Measurements from ENCODE around the gene SEMA6B.
A peak's percentile ranks its signal among the peaks of the same experiment; 100 is the strongest.
"Not testable (repeated sequence)": the region's sequence is repeated elsewhere in the genome, so short reads cannot be mapped to it uniquely, and the experiment has no call there.

SEMA6B gene

DNA sequence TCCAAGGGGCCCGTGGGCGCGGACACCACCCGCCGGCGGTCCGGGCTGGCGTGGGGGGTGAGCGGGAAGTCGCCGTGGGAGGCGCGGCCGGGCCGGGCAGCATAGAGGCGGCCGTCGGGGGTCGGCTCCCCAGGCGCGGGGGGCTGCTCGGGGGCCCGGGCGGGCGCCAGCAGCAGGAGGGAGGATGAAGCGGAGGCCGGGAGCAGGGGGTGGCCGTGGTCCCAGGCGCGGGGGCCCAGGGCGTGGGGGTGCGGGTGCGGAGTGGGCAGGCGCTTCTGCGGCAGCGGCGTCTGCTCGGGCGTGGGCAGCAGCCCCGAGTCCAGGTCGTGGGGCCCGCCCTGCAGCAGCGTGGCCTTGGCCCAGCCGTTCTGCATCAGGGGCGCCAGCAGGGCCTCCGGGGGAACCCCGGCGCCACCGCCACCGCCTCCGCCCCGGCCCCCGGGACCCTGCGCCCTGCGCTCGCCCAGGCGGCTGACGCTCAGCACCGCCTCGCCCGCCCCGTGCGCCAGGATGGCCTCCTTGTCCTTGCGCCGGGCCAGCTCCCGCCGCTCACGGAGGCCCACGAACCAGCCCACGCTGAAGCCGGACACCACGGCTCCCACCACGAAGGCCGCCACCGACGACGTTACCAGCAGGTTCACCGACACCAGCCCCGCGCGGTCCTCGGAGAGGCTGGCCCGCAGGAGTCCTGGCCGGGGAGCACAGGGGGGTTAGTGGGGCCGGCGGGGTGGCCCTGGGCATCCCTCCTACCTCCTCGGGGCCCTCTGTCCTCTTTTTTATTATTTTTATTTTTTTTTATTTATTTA lies 15.4 kb downstream of the SEMA6B start:
- DNase-seq, result no peak

DNA sequence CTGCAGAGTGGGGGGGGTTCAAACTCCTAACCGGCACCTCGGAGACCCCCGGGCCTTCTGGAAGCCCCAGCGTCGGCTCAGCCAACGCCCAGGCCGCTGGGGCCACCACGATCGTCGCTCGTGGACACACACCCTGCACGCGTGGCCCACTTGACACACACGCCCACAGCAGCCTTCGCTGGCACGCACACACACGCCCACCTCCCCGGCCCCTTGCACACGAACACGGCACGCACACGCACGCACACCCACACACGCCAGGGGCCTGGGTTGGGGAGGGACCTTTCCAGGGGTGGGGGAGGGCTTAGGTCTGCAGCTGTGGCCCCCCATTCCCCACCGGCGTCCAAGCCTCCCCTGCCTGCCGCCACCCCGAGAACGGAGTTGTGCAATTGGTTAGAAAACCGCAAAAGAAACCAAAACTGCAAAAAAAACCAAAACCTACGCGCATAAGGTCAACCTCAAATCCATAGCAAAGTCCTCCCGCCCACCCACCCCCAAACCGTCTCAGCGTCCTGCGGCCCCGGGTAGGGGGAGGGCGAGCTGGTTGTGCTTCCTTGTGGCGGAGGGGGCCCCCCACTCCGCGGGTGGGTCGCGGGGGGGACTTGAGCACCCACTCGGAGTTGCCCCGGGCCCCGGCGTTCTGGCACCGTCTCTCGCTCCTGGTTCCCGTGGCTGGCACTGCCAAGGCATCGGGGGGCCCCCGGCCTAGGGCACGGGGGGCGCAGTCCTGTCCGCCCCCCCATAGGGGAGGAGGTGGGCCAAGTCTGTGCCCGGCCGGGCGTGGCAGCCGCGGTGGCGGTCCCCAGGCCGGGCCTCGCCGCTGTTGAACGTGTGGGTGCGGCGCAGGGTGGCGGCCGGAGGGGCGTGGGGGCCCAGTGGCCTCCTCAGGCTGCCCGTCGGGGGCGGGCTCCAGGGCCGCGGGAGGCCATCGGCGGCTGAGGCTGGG lies 16.3 kb downstream of the SEMA6B start:
- DNase-seq, result no peak

- DNase-seq, result not testable (repeated sequence)
Measured at GRCh38 chr19:4541806-4542145, 17.7 kb downstream of the SEMA6B start.

GRCh38 chr19:4541114-4541805 lies 18.2 kb downstream of the SEMA6B start:
- no peak for DNase-seq

DNA sequence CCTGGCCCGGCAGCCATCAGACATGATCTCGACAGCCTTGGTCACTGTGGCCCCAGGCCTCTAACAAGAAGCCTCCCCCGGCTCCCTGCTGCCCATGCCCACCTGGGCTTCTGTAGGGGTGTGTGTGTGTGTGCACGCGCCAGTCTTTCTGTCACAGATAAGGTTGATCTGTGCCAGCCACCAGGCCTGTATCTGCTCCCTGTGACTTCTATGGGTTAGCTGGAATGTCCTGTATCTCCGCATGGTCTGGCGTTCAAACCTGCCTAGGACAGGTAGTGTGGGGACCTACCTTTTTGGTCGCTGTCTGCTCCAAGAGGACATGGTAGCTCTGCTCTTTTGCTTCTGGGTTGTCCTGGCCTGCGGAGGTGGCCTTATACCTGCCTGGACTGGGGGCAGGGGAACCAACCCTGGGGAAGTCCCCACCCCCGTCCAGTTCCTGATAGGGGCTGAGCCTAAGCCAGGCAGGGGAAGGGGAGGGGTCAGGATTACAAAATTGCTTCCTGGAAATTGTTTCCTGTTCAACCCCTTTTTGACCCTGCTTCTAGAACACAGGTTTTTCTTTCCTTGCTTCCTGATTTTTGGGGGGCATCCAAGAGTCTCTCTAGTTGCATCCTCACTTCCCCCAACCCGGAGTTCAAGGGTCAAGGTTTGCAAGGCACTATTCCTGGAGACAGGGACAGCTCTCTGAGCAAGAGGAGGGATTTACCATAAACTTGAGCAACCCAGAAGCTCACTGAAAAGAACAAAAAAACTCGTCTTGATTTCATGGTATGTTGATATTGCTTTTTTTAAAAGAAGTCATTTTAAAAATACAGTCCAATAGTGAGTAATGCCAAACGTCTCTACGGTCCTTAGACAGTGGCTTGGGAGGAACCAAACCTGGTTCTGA lies 19.5 kb downstream of the SEMA6B start, which contains the start of gene LRG1:
TSS of gene LRG1 (minus strand) at position 344 of the 889 bp plus-strand sequence. CDS start at position 321, 23 bp downstream.
- no peak for DNase-seq

- no peak for DNase-seq
Measured at GRCh38 chr19:4539169-4539692, 20.3 kb downstream of the SEMA6B start.

DNA sequence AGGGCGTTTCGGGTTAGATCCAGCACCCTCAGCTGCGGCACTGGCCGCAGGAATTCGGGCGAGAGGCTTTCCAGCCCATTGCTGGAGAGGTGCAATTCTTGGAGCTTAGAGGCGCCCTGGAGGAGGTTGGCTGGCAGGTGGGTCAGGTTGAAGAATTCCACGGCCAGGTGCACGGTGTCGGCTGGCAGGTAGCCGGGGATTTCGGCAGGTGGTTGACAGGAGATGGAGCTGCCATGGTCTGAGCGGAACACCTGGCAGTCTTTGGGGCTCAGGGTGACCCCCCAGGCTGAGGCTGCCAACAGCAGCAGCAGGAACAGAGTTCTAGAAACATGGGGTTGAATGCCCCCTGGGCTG lies 20.9 kb downstream of the SEMA6B start:
- no peak for DNase-seq

DNA sequence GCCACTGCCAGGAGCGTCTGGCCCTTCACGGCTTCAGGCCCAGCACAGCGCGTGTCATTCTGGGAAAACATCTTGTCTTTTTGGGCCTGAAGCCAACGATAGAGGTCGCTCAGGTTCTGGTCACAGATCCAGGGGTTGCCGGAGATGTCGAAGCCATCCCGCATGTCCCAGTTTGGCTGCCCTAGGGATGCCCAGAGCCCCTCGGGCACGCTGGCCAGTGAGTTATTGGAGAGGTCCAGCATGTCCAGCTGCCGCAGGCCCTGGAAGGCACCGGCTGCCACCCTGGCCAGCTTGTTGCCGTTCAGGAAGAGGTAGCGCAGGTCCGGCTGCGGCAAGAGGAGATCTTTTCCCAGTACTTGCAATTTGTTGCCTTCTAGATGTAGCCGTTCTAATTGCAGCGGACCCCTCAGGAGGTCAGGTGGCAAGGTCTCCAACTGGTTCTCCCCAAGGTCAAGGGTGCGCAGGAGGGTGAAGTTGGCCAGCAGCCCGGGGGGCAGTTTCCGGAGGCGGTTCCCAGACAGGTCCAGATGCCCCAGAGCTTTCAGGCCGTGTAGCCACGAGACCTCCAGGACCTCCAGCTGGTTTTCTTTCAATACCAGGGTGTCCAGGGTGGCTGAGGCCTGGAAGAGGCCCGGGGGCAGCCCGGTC lies 21.4 kb downstream of the SEMA6B start:
- no peak for DNase-seq

GRCh38 chr19:4536798-4537197 lies 22.7 kb downstream of the SEMA6B start:
- no peak for DNase-seq

GRCh38 chr19:4534836-4535658 lies 24.4 kb downstream of the SEMA6B start, which contains the start of gene PLIN5:
Gene PLIN5 (minus strand): TSS chr19:4535224. CDS start chr19:4534074, 1,150 bp downstream.
- peak; percentile 22 for DNase-seq

GRCh38 chr19:4533835-4534424 lies 25.6 kb downstream of the SEMA6B start:
- DNase-seq, result no peak

GRCh38 chr19:4533334-4533733 lies 26.1 kb downstream of the SEMA6B start:
- no peak for DNase-seq

- no peak for DNase-seq
Measured at GRCh38 chr19:4531562-4532165, 27.8 kb downstream of the SEMA6B start.

DNA sequence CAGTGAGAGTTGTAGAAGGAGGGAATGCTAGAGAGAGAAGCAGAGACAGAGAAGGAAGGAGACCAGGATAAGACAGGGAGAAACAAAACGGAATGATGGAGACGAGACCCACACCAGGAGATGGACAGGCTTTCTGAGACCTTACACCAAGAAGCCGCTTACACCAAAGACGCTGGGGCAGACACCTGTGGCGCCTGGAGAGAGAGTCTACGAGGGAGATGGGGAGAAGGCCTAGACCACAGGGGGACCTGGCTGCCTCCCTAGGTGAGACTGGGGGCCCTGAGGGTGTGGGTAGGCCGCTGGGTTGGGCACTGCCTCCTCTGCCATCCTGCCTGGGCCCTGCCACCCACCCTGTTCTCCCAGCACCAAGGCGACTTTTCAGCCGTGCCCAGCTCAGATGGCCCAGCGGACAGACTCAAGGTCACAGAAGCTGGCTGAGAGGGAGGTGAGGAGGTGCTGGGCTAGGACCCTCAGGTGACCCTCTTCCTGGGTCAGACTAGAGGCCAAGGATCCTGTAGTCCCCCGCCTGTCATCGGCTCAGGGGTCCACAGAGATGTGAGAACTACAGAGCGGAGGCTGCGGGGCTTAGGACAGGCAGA lies 29.5 kb downstream of the SEMA6B start:
- DNase-seq, result no peak

DNA sequence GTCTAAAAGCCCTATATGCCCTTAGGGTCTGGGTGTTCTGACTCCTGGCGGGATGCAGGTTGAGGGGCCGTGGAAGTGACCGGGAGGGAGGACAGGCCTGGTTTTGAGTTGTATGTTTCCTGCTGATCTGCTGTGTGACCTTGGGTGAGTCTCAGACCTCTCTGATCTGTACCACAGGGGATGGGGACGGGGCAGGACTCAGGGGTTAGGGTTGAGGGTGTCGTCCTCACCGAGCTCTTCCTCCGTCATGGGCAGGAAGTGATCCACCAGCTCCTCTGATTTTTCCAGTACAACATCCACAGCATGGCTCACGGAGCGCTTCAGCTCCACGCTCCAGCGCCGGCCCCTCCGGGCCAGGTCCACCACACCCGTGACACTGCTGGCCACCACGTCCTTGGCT lies 30.6 kb downstream of the SEMA6B start:
- no peak for DNase-seq

- not testable (repeated sequence) for DNase-seq
Measured at GRCh38 chr19:4527377-4527776, 32.1 kb downstream of the SEMA6B start.

- no peak for DNase-seq
Measured at GRCh38 chr19:4525563-4526002, 33.9 kb downstream of the SEMA6B start.

GRCh38 chr19:4524808-4525562 lies 34.5 kb downstream of the SEMA6B start:
- DNase-seq, result peak; percentile 61

All from activated gamma-delta T cell treated with Interleukin-2 at 50 U/mL for 16 hours (primary cell).